ENCODE data around the gene CHPF2.

- TF ChIP-seq CTCF (IDR thresholded peaks at IDR 0.05 in 2 of 3, conservative IDR thresholded peaks at IDR 0.05 in 1 of 3; ENCODE audit: borderline replicate concordance in 1 of 3, insufficient read depth in 1 of 3, low read depth in 2 of 3, low read length in 2 of 3) (no peak), EZH2phosphoT487 (IDR thresholded peaks at IDR 0.05; ENCODE audit: borderline replicate concordance) (no peak), POLR2A (IDR thresholded peaks at IDR 0.05; ENCODE audit: borderline replicate concordance, extremely low read depth, insufficient read depth, insufficient read length) (no peak), EZH2 (IDR thresholded peaks at IDR 0.05) (no peak), ATF3 (IDR thresholded peaks at IDR 0.05) (no peak), YY1 (IDR thresholded peaks at IDR 0.05; ENCODE audit: extremely low read depth, insufficient replicate concordance, low read depth, low read length) (no peak), TCF7L2 (IDR thresholded peaks at IDR 0.05; ENCODE audit: borderline replicate concordance, extremely low read depth, insufficient read depth, insufficient read length) (no peak), SP1 (IDR thresholded peaks at IDR 0.05; ENCODE audit: low read depth) (no peak), SIN3A (IDR thresholded peaks at IDR 0.05; ENCODE audit: low read depth) (no peak), POLR2AphosphoS5 (IDR thresholded peaks at IDR 0.05; ENCODE audit: low read depth, low read length) (no peak), ELF1 (IDR thresholded peaks at IDR 0.05; ENCODE audit: borderline replicate concordance, low read depth) (no peak)
These were observed 48.2 kb downstream of the CHPF2 start for GRCh38 chr7:151280388-151281019.

Data from HCT116 (cell line).